Subcutaneous adipose tissue (tissue), 4 donors: ENCODE measurements around the gene PI3. TPM values are rescaled to one million over a fixed set of nuclear protein-coding genes. Genes with fewer than 3 reads are reported as not detected.

Experiments used
- total RNA-seq, 4 donors: library from RNA; depleted of rRNA; stranded (reverse); fragments of >200 nt; gene quantifications; one replicate each; pipeline ENCODE4 v1.1.0, GENCODE V29; 2016
- TF ChIP-seq, protein P1 (sequence below): fragments of 450-650 bp; IDR thresholded peaks from one replicate; pipeline ENCODE4 v1.5.1; 2016; ENCODE audit warnings: low read depth, mild to moderate bottlenecking, control low read depth, antibody characterized with exemption, moderate library complexity

PI3 gene
- total RNA-seq, 4 donors from 2014 or later: not detected

DNA sequence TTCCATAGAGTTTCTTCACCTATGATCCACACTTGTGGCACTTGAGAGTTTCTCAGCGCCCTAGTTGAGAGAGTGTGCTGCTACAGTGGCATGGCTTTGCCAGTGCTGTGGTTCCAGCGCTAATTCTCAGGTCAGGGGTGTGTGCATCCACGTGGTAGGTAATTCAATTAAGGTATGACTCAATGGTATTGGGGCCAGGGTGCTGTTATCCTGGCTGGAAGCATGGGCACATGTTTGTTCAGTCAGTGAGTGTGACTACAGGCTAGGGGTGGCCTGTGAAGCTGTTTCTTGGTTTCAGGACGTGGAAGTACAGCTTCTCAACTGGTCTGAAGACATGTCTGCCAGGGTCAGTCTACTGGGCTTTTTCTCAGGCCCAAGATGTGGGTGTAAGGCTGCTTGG, 43.4 kb downstream of the PI3 start:
- TF ChIP-seq, protein P1, sequence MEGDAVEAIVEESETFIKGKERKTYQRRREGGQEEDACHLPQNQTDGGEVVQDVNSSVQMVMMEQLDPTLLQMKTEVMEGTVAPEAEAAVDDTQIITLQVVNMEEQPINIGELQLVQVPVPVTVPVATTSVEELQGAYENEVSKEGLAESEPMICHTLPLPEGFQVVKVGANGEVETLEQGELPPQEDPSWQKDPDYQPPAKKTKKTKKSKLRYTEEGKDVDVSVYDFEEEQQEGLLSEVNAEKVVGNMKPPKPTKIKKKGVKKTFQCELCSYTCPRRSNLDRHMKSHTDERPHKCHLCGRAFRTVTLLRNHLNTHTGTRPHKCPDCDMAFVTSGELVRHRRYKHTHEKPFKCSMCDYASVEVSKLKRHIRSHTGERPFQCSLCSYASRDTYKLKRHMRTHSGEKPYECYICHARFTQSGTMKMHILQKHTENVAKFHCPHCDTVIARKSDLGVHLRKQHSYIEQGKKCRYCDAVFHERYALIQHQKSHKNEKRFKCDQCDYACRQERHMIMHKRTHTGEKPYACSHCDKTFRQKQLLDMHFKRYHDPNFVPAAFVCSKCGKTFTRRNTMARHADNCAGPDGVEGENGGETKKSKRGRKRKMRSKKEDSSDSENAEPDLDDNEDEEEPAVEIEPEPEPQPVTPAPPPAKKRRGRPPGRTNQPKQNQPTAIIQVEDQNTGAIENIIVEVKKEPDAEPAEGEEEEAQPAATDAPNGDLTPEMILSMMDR: no peak

DNA sequence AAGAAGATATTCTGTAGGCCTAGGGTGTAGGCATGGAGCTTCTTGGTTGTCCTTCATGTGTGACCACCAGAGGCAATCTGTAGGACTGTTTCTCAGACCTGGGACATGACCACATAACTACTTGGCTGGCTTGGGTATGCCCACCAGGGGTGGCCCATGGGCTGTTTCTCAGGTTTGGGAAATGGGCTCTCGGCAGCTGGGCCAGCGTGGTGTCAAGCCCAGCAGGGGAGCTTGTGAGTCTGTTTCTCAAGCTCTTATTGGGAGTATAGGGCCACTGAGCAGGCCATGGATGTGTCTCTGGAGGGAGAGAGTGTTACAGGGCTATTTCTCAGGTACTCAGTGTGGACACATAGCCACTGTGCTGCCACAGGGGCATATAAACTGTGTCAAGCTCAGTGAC, 43.9 kb downstream of the PI3 start:
- TF ChIP-seq, protein P1: no peak

DNA sequence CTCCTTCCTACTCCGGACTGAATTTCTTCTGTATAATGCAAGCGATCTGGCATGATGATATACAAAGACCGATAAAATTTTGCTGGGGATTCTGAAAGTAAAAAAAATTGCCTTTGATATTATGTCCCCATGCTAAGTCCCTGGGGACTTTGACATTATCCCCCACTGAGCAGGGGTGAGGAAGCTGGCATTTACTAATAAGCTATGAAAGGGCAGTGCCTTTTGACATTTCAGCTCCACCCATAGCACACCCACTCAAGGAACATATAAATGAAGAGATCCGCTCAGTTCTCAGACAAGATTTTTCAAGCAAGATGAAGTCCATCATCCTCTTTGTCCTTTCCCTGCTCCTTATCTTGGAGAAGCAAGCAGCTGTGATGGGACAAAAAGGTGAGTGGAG, 46.4 kb downstream of the PI3 start, which contains the start of gene SEMG2:
TSS of gene SEMG2 (plus strand) at position 298 of the 400 bp plus-strand sequence. CDS start at position 315, 17 bp downstream.
- TF ChIP-seq, protein P1: no peak

DNA sequence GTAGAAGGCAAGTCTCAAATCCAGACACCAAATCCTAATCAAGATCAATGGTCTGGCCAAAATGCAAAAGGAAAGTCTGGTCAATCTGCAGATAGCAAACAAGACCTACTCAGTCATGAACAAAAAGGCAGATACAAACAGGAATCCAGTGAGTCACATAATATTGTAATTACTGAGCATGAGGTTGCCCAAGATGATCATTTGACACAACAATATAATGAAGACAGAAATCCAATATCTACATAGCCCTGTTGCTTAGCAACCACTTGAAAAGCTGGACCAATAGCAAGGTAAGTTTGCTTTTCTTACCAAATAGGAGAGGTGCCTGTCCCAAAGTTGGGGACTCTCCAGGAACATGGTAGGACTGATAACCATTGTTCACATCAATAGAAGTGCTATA, 48.4 kb downstream of the PI3 start:
- TF ChIP-seq, protein P1: no peak

Other genes starting within 250 kb of the PI3 start
- gene TOMM34, start 214.5 kb upstream of the PI3 start, total RNA-seq: 10 to 100 TPM in 1 of 4 donors, 1 to 10 TPM in 3; 7.1 to 10.6 (median 8.3) TPM
- 10 to 100 TPM; 25.2 to 71.4 (median 40.1) TPM for gene STK4, start 208.4 kb upstream of the PI3 start, total RNA-seq
- gene KCNS1, start 73.8 kb upstream of the PI3 start, total RNA-seq: not detected
- gene WFDC5, start 59.7 kb upstream of the PI3 start, total RNA-seq: not detected
- not detected for gene WFDC12, start 50.4 kb upstream of the PI3 start, total RNA-seq
- gene SEMG1, start 32.1 kb downstream of the PI3 start, total RNA-seq: not detected
- gene SEMG2, start 46.5 kb downstream of the PI3 start, total RNA-seq: not detected
- 10 to 100 TPM in 3 of 4 donors, 1 to 10 TPM in 1; 7.0 to 52.3 (median 22.9) TPM for gene SLPI, start 79.7 kb downstream of the PI3 start, total RNA-seq
- gene RBPJL, start 131.9 kb downstream of the PI3 start, total RNA-seq: not detected
- gene MATN4, start 133.4 kb downstream of the PI3 start, total RNA-seq: under 1 TPM in 2 of 4 donors, not detected in 2; 0.34 to 0.44 TPM
- gene SDC4, start 173.5 kb downstream of the PI3 start, total RNA-seq: 10 to 100 TPM; 37.4 to 65.4 (median 40.9) TPM
- gene SYS1, start 188.3 kb downstream of the PI3 start, total RNA-seq: 10 to 100 TPM; 24.3 to 34.8 (median 31.4) TPM
- under 1 TPM in 1 of 4 donors, not detected in 3; 0.57 TPM for gene TP53TG5, start 203.4 kb downstream of the PI3 start, total RNA-seq
- gene DBNDD2, start 233.4 kb downstream of the PI3 start, total RNA-seq: 10 to 100 TPM; 20.5 to 42.3 (median 24.3) TPM
- gene PIGT, start 241.2 kb downstream of the PI3 start, total RNA-seq: 10 to 100 TPM; 49.5 to 94.0 (median 79.9) TPM